Tibial nerve (tissue), 4 donors: ENCODE data around the gene CBARP.

Source experiments
- CTCF ChIP-seq, 5 experiments: fragments of 200-600 bp in 3 of 5; fragments of 450-650 bp in 2 of 5; sonication (generic) in 3 of 5; IDR thresholded peaks; one replicate each; pipeline ENCODE4 v1.5.1; 2016 to 2019; ENCODE audit warnings: antibody characterized with exemption in 5 of 5, mild to moderate bottlenecking in 3 of 5, moderate library complexity in 2 of 5
- EP300 ChIP-seq, 2 donors: sonication (generic); formaldehyde crosslinking; IDR thresholded peaks; one replicate each; pipeline ENCODE4 v1.6.1; 2017; ENCODE audit warnings: antibody characterized with exemption in 2 of 2, mild to moderate bottlenecking in 1 of 2
- POLR2A ChIP-seq, 2 donors: fragments of 450-650 bp; IDR thresholded peaks; one replicate each; pipeline ENCODE4 v1.6.1; 2017; ENCODE audit warnings: antibody characterized with exemption in 2 of 2, mild to moderate bottlenecking in 2 of 2, moderate library complexity in 2 of 2

DNA sequence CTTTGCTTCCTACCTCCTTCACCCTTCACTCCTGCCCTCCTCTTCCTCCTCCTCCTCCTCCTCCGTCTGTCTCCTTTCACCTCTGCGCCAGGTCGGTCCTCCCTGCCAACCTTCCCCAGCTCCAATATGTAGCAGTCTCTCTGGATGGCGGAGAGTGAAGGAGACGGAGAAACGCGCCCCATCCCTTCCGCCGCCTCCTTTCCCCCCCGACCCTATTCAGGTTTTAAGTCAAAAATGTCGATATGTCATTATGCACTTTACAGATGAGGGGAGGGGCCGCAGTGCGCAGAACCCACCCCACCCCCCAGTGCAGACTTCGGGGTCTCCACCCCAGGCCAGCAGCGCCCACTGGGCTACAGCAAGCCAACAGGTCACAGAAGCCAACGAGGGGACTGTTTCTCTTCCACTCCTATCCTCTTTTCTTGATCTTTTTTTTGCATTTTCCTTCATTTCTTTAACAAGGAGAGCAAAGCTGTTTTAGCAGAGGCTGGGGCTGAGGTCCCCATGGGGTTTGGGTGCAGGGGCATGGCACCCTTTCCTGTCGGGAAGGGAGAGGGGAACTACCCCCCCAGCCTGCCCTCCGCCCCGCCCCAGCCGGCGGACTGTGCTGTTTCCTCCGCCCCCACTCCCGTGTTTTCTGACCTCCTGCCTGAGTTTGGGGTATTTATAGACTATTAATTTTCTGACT is 19.8 kb upstream of the CBARP start:
- no peak for TF ChIP-seq POLR2A (IDR thresholded peaks at IDR 0.05)
- no peak for TF ChIP-seq CTCF (IDR thresholded peaks at IDR 0.05)
- TF ChIP-seq EP300 (IDR thresholded peaks at IDR 0.05), result no peak
